A673 (cell line): ENCODE results near the gene MCUR1. TPM values are rescaled to one million over a fixed set of nuclear protein-coding genes. Genes with fewer than 3 reads are reported as not detected.

ENCODE experiments used
- BruUV-seq: library from RNA; stranded (reverse); fragments of 400-500 nt; replicated peaks from 2 replicates; lab custom pipeline; 2021; lab: Mats Ljungman, UMichigan
- CTCF ChIA-PET: fragments of 300-600 bp; sonication (Branson Sonifier 250); formaldehyde crosslinking; loops from one replicate; lab custom pipeline; 2022; ENCODE audit warnings: antibody characterized with exemption; lab: Charles Lee
- POLR2A ChIA-PET: fragments of 300-600 bp; sonication (Branson Sonifier 250); formaldehyde crosslinking; loops from one replicate; lab custom pipeline; 2022; ENCODE audit warnings: antibody characterized with exemption; ENCODE audit not compliant: low non-redundant PET; lab: Charles Lee
- DNase-seq: peaks from one replicate; pipeline ENCODE4 v3.0.0-alpha.2; 2015; ENCODE audit warnings: low spot score
- H3K27ac ChIP-seq: fragments of 200-600 bp; sonication (generic); 2 replicates; pipeline ENCODE4 v1.5.1; 2016; ENCODE audit warnings: mixed run types, low read depth, mild to moderate bottlenecking, mixed read lengths, antibody characterized with exemption, low read length; ENCODE audit not compliant: poor library complexity, severe bottlenecking
- H3K27me3 ChIP-seq: fragments of 200-600 bp; sonication (generic); replicated peaks from 2 replicates; pipeline ENCODE4 v1.6.1; 2017; ENCODE audit warnings: mixed run types, low read depth, mild to moderate bottlenecking, mixed read lengths, antibody characterized with exemption, low read length; ENCODE audit not compliant: insufficient read depth, poor library complexity
- H3K36me3 ChIP-seq: fragments of 200-600 bp; sonication (generic); 2 replicates; pipeline ENCODE4 v1.6.1; 2016; ENCODE audit warnings: mixed run types, mild to moderate bottlenecking, mixed read lengths, antibody characterized with exemption, low read length; ENCODE audit not compliant: insufficient read depth, poor library complexity, severe bottlenecking
- H3K4me1 ChIP-seq: fragments of 200-600 bp; sonication (generic); 2 replicates; pipeline ENCODE4 v1.6.1; 2017; ENCODE audit warnings: mixed run types, mild to moderate bottlenecking, mixed read lengths, antibody characterized with exemption, low read length; ENCODE audit not compliant: insufficient read depth, poor library complexity, severe bottlenecking
- H3K4me3 ChIP-seq: fragments of 200-600 bp; sonication (generic); 2 replicates; pipeline ENCODE4 v1.5.1; 2016; ENCODE audit warnings: low read depth, mixed run types, mild to moderate bottlenecking, mixed read lengths, low read length; ENCODE audit not compliant: poor library complexity, severe bottlenecking
- H3K9me3 ChIP-seq: fragments of 200-600 bp; sonication (generic); 2 replicates; pipeline ENCODE4 v1.6.1; 2016; ENCODE audit warnings: mixed run types, low read depth, mild to moderate bottlenecking, mixed read lengths, antibody characterized with exemption, low read length; ENCODE audit not compliant: poor library complexity, severe bottlenecking
- EZH2 ChIP-seq: fragments of 200-600 bp; sonication (generic); IDR thresholded peaks from 2 replicates; pipeline ENCODE4 v1.6.1; 2017; ENCODE audit warnings: borderline replicate concordance, low read depth, mild to moderate bottlenecking, mixed read lengths, antibody characterized with exemption, low read length; ENCODE audit not compliant: poor library complexity, severe bottlenecking
- intact Hi-C: fragments of 100-400 bp; cut with micrococcal nuclease; formaldehyde crosslinking; loops from one replicate; pipeline ENCODE4 v1.10.0; 2022; ENCODE audit not compliant: unreplicated experiment
- total RNA-seq: library from RNA; stranded (reverse); gene quantifications from 2 replicates; pipeline ENCODE4 v1.2.3, GENCODE V29; 2021
- TF ChIP-seq, protein P1 (sequence below): fragments of 300-800, 200-600 bp; sonication (generic); conservative IDR thresholded peaks from 2 replicates; pipeline ENCODE4 v1.5.1; 2017; ENCODE audit warnings: low read depth, mild to moderate bottlenecking, antibody characterized with exemption, low read length, moderate library complexity, mixed read lengths

MCUR1 gene
- total RNA-seq, 1 experiment from 2014 or later, result 56.6 TPM

- intact Hi-C loops, result no loop called here
- no peaks in the 10 kb centered on the region for H3K9me3 ChIP-seq
- peaks cover 14% of the 10 kb centered on the region for H3K36me3 ChIP-seq
- H3K27me3 ChIP-seq, result no peaks in the 10 kb centered on the region
- ChIA-PET CTCF (no interaction called here), POLR2A (no interaction called here)
- H3K4me1 ChIP-seq, result peaks cover 15% of the 10 kb centered on the region
- no peak overlapping the region for H3K27ac ChIP-seq
- no peak overlapping the region for H3K4me3 ChIP-seq
- TF ChIP-seq, protein P1, sequence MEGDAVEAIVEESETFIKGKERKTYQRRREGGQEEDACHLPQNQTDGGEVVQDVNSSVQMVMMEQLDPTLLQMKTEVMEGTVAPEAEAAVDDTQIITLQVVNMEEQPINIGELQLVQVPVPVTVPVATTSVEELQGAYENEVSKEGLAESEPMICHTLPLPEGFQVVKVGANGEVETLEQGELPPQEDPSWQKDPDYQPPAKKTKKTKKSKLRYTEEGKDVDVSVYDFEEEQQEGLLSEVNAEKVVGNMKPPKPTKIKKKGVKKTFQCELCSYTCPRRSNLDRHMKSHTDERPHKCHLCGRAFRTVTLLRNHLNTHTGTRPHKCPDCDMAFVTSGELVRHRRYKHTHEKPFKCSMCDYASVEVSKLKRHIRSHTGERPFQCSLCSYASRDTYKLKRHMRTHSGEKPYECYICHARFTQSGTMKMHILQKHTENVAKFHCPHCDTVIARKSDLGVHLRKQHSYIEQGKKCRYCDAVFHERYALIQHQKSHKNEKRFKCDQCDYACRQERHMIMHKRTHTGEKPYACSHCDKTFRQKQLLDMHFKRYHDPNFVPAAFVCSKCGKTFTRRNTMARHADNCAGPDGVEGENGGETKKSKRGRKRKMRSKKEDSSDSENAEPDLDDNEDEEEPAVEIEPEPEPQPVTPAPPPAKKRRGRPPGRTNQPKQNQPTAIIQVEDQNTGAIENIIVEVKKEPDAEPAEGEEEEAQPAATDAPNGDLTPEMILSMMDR, result no peak
- TF ChIP-seq EZH2, result no peak
- BruUV-seq, result no TSS peak
- DNase-seq, result no peak
These were observed 5.6 kb downstream of the MCUR1 start for GRCh38 chr6:13808801-13809200.

- H3K4me3 ChIP-seq, result no peak overlapping the region
- H3K9me3 ChIP-seq, result no peaks in the 10 kb centered on the region
- intact Hi-C loops, result no loop called here
- peaks cover 11% of the 10 kb centered on the region for H3K4me1 ChIP-seq
- CTCF ChIA-PET, result no interaction called here
- no peaks in the 10 kb centered on the region for H3K27me3 ChIP-seq
- no peak for TF ChIP-seq EZH2
- TF ChIP-seq, protein P1, result no peak
- POLR2A ChIA-PET, result no interaction called here
- peaks cover 20% of the 10 kb centered on the region for H3K36me3 ChIP-seq
- H3K27ac ChIP-seq, result no peak overlapping the region
- DNase-seq, result no peak
- BruUV-seq, result no TSS peak
These were observed 6.7 kb downstream of the MCUR1 start for GRCh38 chr6:13807696-13808095.

GRCh38 chr6:13803581-13803980 lies 10.8 kb downstream of the MCUR1 start:
- H3K36me3 ChIP-seq, result peaks cover 44% of the 10 kb centered on the region
- intact Hi-C loops, result no loop called here
- no peaks in the 10 kb centered on the region for H3K9me3 ChIP-seq
- H3K4me3 ChIP-seq, result no peak overlapping the region
- POLR2A ChIA-PET, result no interaction called here
- no peak for DNase-seq
- BruUV-seq, result no TSS peak
- H3K4me1 ChIP-seq, result peaks cover 7% of the 10 kb centered on the region
- CTCF ChIA-PET, result interaction anchor here (0.7 kb wide), 1 partner anchor 240 kb away, joined by 3 read pairs; no protein-coding TSS in a partner anchor
- TF ChIP-seq EZH2, result no peak
- TF ChIP-seq, protein P1, result no peak
- no peak overlapping the region for H3K27ac ChIP-seq
- no peaks in the 10 kb centered on the region for H3K27me3 ChIP-seq
